OCI-LY3 (cell line): ENCODE data around the gene APBA3.

Experiments used
- CTCF ChIP-seq: fragments of 200-600, 300-600 bp; sonication (generic); IDR thresholded peaks from 2 replicates; pipeline ENCODE4 v1.5.1; 2014; ENCODE audit warnings: antibody characterized with exemption, low read length, low read depth
- EZH2phosphoT487 ChIP-seq: fragments of 200-600 bp; shearing (Covaris generic); IDR thresholded peaks from 2 replicates; pipeline ENCODE4 v1.6.1; 2018; ENCODE audit warnings: antibody characterized with exemption, mixed run types, low read depth

- TF ChIP-seq CTCF (no peak), EZH2phosphoT487 (no peak)
These were observed 53.1 kb downstream of the APBA3 start, which contains the start of gene TJP3 for GRCh38 chr19:3708207-3708931.
